Measurements from ENCODE around the gene OVCH2.
"Not testable (repeated sequence)": the region's sequence is repeated elsewhere in the genome, so short reads cannot be mapped to it uniquely, and the experiment has no call there.

Gene OVCH2

DNA sequence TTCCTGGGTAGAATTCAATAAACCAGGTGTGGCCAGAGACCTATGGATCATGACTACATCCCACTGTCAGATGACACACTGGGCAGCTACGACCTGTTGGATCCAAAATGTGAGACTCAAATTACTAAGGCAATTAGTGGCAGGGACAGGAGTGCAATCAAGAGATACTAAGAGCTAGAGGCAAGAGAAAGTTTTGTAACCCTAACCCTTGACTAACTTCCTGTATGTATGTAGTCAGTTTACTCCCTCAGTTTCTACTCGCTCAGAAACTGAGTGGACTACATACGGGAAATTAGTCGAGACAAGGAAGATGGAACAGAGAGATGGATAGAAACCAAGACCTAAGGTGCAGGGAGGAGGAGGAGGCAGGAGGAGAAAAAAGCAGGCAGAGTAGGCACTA lies 35.6 kb downstream of the OVCH2 start:
- no peak for DNase-seq

- DNase-seq = no peak
Measured at GRCh38 chr11:7668911-7669310, 37.4 kb downstream of the OVCH2 start.

DNA sequence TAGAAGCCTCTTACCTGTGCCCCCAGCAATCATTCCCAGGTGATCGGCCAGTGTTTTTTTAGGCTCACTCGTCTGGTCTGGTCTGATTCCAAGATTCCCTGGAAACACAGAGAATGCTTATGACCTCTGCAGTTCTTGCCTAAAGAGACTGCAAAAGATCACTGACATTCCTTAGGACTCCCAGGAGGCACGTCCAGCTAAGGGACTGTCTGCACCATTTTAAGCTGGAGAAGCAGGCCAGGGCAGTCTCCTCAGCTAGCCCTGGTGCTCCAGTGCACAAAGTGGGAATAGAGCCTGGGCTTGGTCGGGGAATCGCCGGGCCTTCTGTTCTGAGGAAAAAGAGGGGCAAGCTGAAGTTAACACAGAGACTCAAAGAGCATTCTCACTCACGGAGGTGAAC lies 37.8 kb downstream of the OVCH2 start:
- DNase-seq = no peak

DNA sequence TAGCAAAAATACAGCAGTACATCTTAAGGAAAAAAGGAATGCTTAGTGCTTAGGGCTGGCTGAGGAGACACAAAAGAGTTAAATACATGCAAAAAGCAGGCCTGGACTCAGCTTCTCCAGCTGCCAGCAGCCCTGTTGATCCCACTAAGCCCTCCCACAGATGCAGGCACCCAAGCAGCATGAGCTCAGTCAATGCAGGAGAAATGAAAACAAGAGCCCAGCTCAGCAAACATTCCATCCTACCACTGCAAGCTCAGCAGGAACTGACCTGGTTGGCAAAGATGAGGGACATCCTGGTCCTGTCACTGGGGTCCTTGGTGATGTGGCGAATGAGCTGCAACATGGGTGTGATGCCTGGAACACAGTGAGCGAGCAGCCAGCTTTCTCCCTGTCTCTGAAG lies 38.8 kb downstream of the OVCH2 start:
- no peak for DNase-seq

- no peak for DNase-seq
Measured at GRCh38 chr11:7666292-7666866, 39.9 kb downstream of the OVCH2 start.

- DNase-seq = peak; percentile 60
Measured at GRCh38 chr11:7665473-7666291, 40.6 kb downstream of the OVCH2 start.

DNA sequence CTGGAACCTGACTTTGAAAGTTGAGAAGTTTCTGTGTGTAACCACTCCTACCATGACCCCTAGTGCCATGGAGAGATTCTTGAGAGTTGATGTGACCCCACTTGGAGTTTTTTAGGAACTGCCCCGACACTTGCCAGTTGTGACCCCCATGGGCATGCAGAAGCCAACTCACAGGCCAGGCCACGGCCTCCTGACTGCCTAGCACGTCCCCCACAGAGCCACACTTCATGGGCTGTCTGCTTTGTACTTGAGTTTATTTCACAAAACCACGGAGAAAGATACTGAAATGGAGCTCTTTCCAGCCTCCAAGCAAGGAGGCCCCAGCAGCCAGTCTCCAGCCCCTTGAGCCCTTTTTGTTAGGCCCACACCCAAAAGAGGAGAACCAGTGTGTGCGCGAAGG lies 41.4 kb downstream of the OVCH2 start:
- DNase-seq = no peak

GRCh38 chr11:7663531-7663930 lies 42.7 kb downstream of the OVCH2 start:
- DNase-seq = not testable (repeated sequence)

DNA sequence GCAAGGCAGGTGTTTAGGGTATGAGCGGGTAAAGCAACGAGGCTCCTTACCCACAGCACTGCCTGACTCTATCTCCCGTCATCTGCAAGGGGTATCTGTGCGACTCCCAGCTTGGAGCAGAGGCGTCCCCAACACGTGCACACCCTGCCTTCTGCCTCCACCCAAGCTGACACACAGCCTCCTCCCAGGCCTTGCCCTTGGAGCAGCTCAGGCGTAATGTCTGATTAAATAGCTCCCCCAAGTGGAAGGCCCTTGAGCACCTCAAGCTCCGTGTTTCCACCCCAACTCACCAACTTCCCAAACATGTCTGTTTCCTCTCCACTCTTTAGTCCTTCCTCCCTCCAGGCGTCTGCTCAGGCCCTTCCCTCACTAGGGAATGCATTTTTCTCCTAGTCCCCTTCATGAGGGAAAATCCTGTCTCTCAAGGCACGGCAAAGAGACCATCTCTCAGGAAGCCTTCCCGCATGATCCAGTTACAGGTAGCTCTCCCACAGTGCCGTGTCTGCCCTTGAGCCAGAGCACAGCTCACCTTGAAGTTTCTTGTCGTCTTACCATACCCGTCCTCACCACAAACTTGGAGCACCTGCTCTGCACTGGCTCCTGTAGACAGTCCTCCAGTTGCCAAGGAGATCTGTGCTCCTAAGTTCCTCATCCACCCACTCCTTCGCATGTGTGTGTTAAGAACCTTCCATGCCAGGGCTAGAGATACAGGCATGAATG lies 48.8 kb downstream of the OVCH2 start:
- DNase-seq = peak; percentile 11

DNA sequence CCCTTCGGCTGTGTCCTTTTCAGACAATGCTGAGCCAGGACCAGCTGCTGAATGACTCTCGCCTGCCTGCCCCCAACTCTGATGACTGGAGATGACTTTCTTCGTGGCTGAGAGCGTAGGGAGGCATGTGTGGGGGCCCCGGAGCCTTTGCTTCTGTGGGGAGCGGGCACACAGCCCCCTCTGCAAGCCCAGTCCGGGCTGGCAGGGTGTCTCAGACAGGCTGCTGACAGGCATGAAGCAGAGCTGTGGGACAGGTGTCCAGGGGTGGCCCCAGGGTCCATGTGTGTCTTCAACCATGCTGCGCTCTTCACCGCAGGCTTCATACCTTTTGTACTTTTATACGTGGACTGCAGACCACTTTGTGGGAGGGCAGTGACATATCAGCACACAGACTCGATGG lies 49.6 kb downstream of the OVCH2 start:
- DNase-seq = no peak

GRCh38 chr11:7655253-7656217 lies 50.7 kb downstream of the OVCH2 start:
- DNase-seq = no peak

- no peak for DNase-seq
Measured at GRCh38 chr11:7654195-7654705, 52.0 kb downstream of the OVCH2 start.

DNA sequence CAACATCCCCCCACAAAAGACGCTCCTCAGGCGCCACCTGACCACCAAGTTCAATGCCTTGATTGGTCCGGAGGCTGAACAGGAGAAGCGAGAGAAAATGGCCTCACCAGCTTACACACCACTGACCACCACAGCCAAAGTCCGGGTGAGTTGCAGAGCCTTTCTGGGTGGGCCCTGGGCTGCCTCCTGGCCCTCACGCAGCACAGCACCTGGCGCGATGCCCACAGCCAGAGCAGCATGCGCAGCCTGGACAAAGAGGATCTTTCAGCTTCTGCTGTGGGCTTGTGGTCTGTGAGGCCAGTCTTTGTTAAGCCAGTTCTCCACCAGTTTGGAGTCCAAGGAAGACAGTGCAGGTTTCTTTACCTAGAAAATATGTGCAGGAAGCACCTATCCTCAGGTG lies 54.6 kb downstream of the OVCH2 start:
- DNase-seq = no peak

- DNase-seq = no peak
Measured at GRCh38 chr11:7651140-7651551, 55.1 kb downstream of the OVCH2 start.

GRCh38 chr11:7648264-7648663 lies 58.0 kb downstream of the OVCH2 start:
- no peak for DNase-seq

- no peak for DNase-seq
Measured at GRCh38 chr11:7646866-7647265, 59.4 kb downstream of the OVCH2 start.

DNA sequence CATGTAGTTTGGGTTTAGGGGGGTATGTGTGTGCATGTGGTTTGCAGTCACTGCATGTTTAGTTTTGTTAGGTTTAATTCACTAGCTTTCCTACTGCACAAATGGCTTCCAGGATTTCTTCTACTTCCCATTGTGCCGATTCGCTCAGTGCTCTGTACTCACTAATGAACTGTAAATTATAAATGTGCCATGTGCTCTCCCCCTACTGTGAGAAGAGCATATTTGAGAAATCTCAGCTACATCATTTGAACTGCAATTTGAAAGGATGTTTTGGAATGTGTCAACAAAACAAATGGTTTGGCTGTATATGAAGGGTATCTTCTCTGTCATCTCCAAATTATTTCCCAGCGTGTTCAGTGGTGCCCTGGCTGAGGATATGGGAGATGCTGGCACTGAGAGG lies 61.1 kb downstream of the OVCH2 start:
- no peak for DNase-seq

- no peak for DNase-seq
Measured at GRCh38 chr11:7643314-7643713, 63.0 kb downstream of the OVCH2 start.

DNA sequence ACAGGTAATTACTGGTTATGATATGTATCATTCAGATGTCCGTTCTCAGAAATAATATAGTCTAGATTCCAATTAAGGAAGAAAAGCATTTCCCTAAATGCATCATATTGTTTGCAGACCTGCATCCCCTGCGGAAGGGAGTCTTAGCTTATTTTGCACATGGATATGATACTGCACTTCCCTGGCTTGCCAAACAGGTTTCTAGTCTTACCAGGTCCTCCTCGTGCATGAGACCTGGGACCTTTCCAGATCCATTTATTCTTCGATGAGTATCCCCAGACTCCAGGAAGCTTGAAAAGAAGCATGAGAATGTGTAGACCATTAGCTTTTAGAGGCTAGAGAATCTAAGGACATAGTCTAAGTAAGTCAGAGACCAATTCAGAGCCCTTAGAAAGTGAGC lies 63.5 kb downstream of the OVCH2 start:
- DNase-seq = no peak

DNA sequence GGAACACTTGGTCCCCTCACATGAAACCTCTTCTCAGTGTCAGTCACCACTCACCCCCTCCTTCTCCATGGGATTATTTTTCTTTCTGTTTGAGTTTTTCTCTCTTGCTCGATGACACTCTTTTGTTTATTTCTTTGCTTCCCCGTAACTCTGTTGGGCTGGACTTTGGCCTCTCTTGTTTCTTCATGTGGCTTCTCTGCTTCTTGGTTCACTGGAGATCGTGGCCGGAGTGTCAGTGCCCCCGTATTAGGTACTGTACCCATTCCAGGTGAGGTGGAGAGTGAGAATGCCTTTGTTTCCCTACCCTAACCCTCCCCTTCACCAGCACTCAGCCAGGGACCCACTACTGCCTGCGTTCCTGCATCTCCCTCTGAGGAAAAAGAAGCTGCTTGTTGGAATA lies 65.5 kb downstream of the OVCH2 start:
- no peak for DNase-seq

DNA sequence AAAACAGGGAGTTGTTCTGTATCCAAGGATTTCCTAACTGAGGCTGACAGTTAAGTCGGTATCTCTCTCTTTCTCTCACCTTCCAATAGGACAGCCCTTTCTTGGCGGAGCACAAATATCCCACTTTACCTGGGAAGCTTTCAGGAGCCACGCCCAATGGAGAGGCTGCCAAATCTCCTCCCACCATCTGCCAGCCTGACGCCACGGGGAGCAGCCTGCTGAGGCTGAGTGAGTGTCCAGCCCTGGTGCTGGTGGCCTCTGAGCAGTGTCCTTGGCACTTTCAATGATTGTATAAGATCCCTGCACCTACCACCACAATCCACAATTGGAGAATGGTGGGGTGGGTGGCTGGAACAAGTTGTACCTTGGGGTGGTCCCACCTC lies 66.6 kb downstream of the OVCH2 start:
- no peak for DNase-seq

Measured in CD4-positive, alpha-beta T cell treated with Interferon gamma for 1 hour (primary cell).